ENCODE data around the gene HDHD5. TPM values are rescaled to one million over a fixed set of nuclear protein-coding genes. Genes with fewer than 3 reads are reported as not detected.

HDHD5 gene
- total and polyA plus RNA-seq, 10 donors = 25.4 to 47.6 (median 32.3) TPM

DNA sequence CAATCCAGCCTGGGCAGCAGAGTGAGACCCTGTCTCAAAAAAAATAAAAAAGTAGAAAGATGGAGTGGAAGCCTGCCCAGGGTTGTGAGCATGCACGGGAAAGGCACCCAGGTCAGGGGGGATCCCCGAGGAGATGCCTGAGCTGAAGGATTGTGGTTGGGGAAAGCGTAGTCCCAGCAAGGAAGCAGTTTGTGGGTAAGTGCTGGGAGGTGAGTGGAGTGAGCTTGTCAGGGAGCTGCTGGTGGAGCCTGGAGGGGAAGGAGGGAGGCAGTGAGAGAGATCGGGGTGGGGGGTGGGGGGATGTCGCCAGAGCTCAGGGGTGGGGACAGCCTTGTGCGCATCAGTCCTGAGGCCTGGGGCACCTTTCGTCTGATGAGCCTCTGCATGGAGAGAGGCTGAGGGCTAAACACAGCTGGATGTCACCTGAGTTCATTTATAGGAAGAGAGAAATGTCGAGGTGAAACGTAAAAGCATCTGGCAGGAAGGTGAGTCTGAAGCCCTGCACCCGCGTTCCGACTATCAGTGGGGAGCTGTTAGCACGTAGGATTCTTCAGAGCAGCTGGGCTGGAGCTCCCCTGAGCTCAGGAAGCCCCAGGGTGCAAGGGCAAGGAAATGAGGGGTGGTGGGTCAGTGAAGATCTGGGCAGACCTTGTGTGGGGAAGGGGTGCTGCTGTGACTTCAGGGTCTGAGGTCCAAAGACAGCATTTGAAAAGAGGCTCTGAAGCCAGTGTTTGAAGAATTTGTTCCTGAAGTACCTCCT lies 48.1 kb downstream of the HDHD5 start:
- peak; percentile 66 for DNase-seq
- 78 to 84% (median 81%) methylated on average over 13 of the region's 13 CpGs for WGBS, 5 donors
- Histone ChIP-seq H3K27ac (peak overlapping the region in 1 of 8 donors; percentile 24), H3K27me3 (replicated peaks in 1 of 7) (no peaks in the 10 kb centered on the region), H3K36me3 (peaks cover 2 to 65% (median 42%) of the 10 kb centered on the region in 6 donors), H3K4me1 (peaks cover 0 to 98% (median 28%) of the 10 kb centered on the region in 6 donors), H3K9me3 (no peaks in the 10 kb centered on the region), H3K4me3 (no peak overlapping the region)
- TF ChIP-seq POLR2AphosphoS5 (IDR thresholded peaks at IDR 0.05) = peak in 1 of 3 donors; percentile 6
- TF ChIP-seq, protein P1, sequence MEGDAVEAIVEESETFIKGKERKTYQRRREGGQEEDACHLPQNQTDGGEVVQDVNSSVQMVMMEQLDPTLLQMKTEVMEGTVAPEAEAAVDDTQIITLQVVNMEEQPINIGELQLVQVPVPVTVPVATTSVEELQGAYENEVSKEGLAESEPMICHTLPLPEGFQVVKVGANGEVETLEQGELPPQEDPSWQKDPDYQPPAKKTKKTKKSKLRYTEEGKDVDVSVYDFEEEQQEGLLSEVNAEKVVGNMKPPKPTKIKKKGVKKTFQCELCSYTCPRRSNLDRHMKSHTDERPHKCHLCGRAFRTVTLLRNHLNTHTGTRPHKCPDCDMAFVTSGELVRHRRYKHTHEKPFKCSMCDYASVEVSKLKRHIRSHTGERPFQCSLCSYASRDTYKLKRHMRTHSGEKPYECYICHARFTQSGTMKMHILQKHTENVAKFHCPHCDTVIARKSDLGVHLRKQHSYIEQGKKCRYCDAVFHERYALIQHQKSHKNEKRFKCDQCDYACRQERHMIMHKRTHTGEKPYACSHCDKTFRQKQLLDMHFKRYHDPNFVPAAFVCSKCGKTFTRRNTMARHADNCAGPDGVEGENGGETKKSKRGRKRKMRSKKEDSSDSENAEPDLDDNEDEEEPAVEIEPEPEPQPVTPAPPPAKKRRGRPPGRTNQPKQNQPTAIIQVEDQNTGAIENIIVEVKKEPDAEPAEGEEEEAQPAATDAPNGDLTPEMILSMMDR (IDR thresholded peaks at IDR 0.05 in 8 of 11, conservative IDR thresholded peaks at IDR 0.05 in 3 of 11) = no peak
- intact Hi-C loops (cut with DNase I; ENCODE audit: low total_unique reads) = no loop called here

DNA sequence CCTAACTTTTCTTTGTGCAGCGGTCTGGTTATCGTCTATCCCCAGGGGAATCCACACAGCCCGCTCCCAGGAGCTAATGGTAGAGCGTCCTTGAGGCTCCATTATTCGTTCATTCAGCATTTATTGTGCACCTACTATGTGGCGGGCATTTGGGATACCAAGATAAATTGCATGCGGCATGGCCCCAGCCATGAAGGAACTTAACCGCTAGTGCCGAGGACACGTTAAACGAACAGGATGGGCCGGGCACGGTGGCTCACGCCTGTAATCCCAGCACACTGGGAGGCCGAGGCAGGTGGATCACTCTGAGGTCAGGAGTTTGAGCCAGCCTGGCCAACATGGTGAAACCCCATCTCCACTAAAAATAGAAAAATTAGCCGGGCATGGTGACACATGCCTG lies 49.1 kb downstream of the HDHD5 start:
- peak overlapping the region in 1 of 8 donors; percentile 94 for H3K27ac ChIP-seq
- peaks cover 0 to 98% (median 27%) of the 10 kb centered on the region in 6 donors for H3K4me1 ChIP-seq
- H3K9me3 ChIP-seq = no peaks in the 10 kb centered on the region
- peaks cover 2 to 74% (median 52%) of the 10 kb centered on the region in 6 donors for H3K36me3 ChIP-seq
- no peak overlapping the region for H3K4me3 ChIP-seq
- intact Hi-C loops (cut with DNase I; ENCODE audit: low total_unique reads) = no loop called here
- WGBS, 5 donors = 87 to 91% (median 89%) methylated on average over 16 of the region's 16 CpGs
- peak; percentile 62 for DNase-seq
- H3K27me3 ChIP-seq (replicated peaks in 1 of 7) = no peaks in the 10 kb centered on the region
- TF ChIP-seq POLR2AphosphoS5 (IDR thresholded peaks at IDR 0.05) = no peak
- no peak for TF ChIP-seq POLR2A (IDR thresholded peaks at IDR 0.05)
- TF ChIP-seq, protein P1 (IDR thresholded peaks at IDR 0.05 in 8 of 11, conservative IDR thresholded peaks at IDR 0.05 in 3 of 11) = no peak

DNA sequence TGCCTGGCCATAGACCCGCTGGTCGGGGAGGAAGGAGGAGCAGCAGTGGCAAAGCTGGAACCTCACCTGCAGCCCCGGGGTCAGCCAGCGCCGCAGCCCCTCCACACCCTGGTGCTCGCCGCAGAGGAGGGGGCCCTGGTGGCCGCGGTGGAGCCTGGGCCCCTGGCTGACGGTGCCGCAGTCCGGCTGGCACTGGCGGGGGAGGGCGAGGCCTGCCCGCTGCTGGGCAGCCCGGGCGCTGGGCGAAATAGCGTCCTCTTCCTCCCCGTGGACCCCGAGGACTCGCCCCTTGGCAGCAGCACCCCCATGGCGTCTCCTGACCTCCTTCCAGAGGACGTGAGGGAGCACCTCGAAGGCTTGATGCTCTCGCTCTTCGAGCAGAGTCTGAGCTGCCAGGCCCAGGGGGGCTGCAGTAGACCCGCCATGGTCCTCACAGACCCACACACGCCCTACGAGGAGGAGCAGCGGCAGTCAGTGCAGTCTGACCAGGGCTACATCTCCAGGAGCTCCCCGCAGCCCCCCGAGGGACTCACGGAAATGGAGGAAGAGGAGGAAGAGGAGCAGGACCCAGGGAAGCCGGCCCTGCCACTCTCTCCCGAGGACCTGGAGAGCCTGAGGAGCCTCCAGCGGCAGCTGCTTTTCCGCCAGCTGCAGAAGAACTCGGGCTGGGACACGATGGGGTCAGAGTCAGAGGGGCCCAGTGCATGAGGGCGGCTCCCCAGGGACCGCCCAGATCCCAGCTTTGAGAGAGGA lies 49.8 kb downstream of the HDHD5 start:
- DNase-seq = peak; percentile 72

More for the DNA sequence above, 49.8 kb downstream of the HDHD5 start:
- Histone ChIP-seq H3K4me1 (peaks cover 0 to 98% (median 27%) of the 10 kb centered on the region in 6 donors), H3K36me3 (peaks cover 2 to 81% (median 59%) of the 10 kb centered on the region in 6 donors), H3K27me3 (replicated peaks in 1 of 7) (no peaks in the 10 kb centered on the region), H3K27ac (peak overlapping the region in 3 of 8 donors; percentile 16 to 94 (median 88)), H3K9me3 (no peaks in the 10 kb centered on the region), H3K4me3 (no peak overlapping the region)
- 93 to 95% (median 95%) methylated on average over 24 to 42 of the region's 42 CpGs for WGBS, 5 donors
- TF ChIP-seq, protein P1 (IDR thresholded peaks at IDR 0.05 in 8 of 11, conservative IDR thresholded peaks at IDR 0.05 in 3 of 11) = no peak
- peak in 1 of 3 donors; percentile 31 for TF ChIP-seq POLR2AphosphoS5 (IDR thresholded peaks at IDR 0.05)
- intact Hi-C loops (cut with DNase I; ENCODE audit: low total_unique reads) = no loop called here
